ENCODE measurements around the gene MSRB3. TPM values are rescaled to one million over a fixed set of nuclear protein-coding genes. Genes with fewer than 3 reads are reported as not detected.

MSRB3 gene
- total and polyA plus RNA-seq, 2 experiments from 2014 or later, result 16.9 to 19.2 TPM

DNA sequence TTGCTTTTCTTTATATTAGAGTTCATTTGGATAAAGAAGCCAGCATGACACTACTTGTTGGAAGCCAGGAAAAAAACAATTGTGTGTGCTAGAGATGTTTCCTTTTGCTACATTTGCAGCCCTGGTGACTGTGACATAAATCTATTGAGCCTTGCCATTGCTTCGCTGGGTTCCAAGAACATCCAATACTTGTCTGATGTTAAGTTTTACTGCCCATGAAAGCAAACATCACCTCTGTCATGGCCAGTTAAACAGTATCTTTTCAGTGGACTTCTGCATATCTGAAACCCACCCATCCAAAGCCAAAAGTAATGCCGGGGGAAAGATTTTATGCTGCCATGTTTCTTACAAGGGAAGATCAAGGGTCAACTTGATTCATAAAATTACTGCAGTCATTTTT, 184.0 kb downstream of the MSRB3 start:
- Histone ChIP-seq H3K4me3 (no peak overlapping the region), H3K4me1 (ENCODE audit: insufficient read depth) (peaks cover 23% of the 10 kb centered on the region), H3K9me3 (ENCODE audit: low read depth) (no peaks in the 10 kb centered on the region), H3K4me2 (no peak overlapping the region), H3K27me3 (no peaks in the 10 kb centered on the region), H3K79me2 (no peaks in the 10 kb centered on the region), H3K9me2 (replicated peaks; ENCODE audit: insufficient read depth) (no peaks in the 10 kb centered on the region), H3K36me3 (replicated peaks; ENCODE audit: insufficient read depth, low read depth) (no peaks in the 10 kb centered on the region), H2AFZ (no peak overlapping the region), H3K27ac (no peak overlapping the region), H4K20me1 (ENCODE audit: insufficient read depth, poor library complexity, severe bottlenecking) (no peaks in the 10 kb centered on the region)
- 83% methylated on average over 2 of the region's 2 CpGs for WGBS (ENCODE audit: low lambda C conversion rate, missing lambda C conversion rate)
- TF ChIP-seq EZH2 (IDR thresholded peaks at IDR 0.05; ENCODE audit: borderline replicate concordance) (no peak), EZH2phosphoT487 (IDR thresholded peaks at IDR 0.05; ENCODE audit: low read depth, severe bottlenecking, unreplicated experiment) (no peak)
- TF ChIP-seq, protein P1, sequence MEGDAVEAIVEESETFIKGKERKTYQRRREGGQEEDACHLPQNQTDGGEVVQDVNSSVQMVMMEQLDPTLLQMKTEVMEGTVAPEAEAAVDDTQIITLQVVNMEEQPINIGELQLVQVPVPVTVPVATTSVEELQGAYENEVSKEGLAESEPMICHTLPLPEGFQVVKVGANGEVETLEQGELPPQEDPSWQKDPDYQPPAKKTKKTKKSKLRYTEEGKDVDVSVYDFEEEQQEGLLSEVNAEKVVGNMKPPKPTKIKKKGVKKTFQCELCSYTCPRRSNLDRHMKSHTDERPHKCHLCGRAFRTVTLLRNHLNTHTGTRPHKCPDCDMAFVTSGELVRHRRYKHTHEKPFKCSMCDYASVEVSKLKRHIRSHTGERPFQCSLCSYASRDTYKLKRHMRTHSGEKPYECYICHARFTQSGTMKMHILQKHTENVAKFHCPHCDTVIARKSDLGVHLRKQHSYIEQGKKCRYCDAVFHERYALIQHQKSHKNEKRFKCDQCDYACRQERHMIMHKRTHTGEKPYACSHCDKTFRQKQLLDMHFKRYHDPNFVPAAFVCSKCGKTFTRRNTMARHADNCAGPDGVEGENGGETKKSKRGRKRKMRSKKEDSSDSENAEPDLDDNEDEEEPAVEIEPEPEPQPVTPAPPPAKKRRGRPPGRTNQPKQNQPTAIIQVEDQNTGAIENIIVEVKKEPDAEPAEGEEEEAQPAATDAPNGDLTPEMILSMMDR (IDR thresholded peaks at IDR 0.05; ENCODE audit: poor library complexity), result no peak
- DNase-seq (ENCODE audit: low spot score), result no peak

DNA sequence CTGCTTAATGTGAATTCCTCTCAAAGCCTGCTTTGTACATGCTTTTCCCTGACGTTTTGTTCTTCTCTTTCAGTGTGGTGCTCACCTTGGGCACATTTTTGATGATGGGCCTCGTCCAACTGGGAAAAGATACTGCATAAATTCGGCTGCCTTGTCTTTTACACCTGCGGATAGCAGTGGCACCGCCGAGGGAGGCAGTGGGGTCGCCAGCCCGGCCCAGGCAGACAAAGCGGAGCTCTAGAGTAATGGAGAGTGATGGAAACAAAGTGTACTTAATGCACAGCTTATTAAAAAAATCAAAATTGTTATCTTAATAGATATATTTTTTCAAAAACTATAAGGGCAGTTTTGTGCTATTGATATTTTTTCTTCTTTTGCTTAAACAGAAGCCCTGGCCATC, 184.6 kb downstream of the MSRB3 start:
- no peak overlapping the region for H2AFZ ChIP-seq
- H3K36me3 ChIP-seq (replicated peaks; ENCODE audit: insufficient read depth, low read depth), result no peaks in the 10 kb centered on the region
- 92% methylated on average over 9 of the region's 9 CpGs for WGBS (ENCODE audit: low lambda C conversion rate, missing lambda C conversion rate)
- H3K4me1 ChIP-seq (ENCODE audit: insufficient read depth), result peaks cover 23% of the 10 kb centered on the region
- H4K20me1 ChIP-seq (ENCODE audit: insufficient read depth, poor library complexity, severe bottlenecking), result no peaks in the 10 kb centered on the region
- no peaks in the 10 kb centered on the region for H3K27me3 ChIP-seq
- no peak overlapping the region for H3K4me3 ChIP-seq
- TF ChIP-seq, protein P1 (IDR thresholded peaks at IDR 0.05; ENCODE audit: poor library complexity), result no peak
- TF ChIP-seq EZH2 (IDR thresholded peaks at IDR 0.05; ENCODE audit: borderline replicate concordance) (no peak), EZH2phosphoT487 (IDR thresholded peaks at IDR 0.05; ENCODE audit: low read depth, severe bottlenecking, unreplicated experiment) (no peak)
- no peaks in the 10 kb centered on the region for H3K9me2 ChIP-seq (replicated peaks; ENCODE audit: insufficient read depth)
- H3K4me2 ChIP-seq, result no peak overlapping the region
- DNase-seq (ENCODE audit: low spot score), result no peak
- H3K79me2 ChIP-seq, result no peaks in the 10 kb centered on the region
- no peak overlapping the region for H3K27ac ChIP-seq
- no peaks in the 10 kb centered on the region for H3K9me3 ChIP-seq (ENCODE audit: low read depth)

DNA sequence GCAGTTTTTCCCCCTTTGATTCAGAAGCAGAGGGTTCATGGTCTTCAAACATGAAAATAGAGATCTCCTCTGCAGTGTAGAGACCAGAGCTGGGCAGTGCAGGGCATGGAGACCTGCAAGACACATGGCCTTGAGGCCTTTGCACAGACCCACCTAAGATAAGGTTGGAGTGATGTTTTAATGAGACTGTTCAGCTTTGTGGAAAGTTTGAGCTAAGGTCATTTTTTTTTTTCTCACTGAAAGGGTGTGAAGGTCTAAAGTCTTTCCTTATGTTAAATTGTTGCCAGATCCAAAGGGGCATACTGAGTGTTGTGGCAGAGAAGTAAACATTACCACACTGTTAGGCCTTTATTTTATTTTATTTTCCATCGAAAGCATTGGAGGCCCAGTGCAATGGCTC, 185.1 kb downstream of the MSRB3 start:
- no peaks in the 10 kb centered on the region for H3K36me3 ChIP-seq (replicated peaks; ENCODE audit: insufficient read depth, low read depth)
- H3K27me3 ChIP-seq, result no peaks in the 10 kb centered on the region
- H3K9me2 ChIP-seq (replicated peaks; ENCODE audit: insufficient read depth), result no peaks in the 10 kb centered on the region
- H4K20me1 ChIP-seq (ENCODE audit: insufficient read depth, poor library complexity, severe bottlenecking), result no peaks in the 10 kb centered on the region
- no peak overlapping the region for H3K4me3 ChIP-seq
- H3K4me1 ChIP-seq (ENCODE audit: insufficient read depth), result peaks cover 23% of the 10 kb centered on the region
- no peaks in the 10 kb centered on the region for H3K9me3 ChIP-seq (ENCODE audit: low read depth)
- no peak overlapping the region for H2AFZ ChIP-seq
- no peak overlapping the region for H3K4me2 ChIP-seq
- WGBS (ENCODE audit: low lambda C conversion rate, missing lambda C conversion rate), result 94% methylated on average over 1 of the region's 1 CpG
- DNase-seq (ENCODE audit: low spot score), result no peak
- no peaks in the 10 kb centered on the region for H3K79me2 ChIP-seq
- H3K27ac ChIP-seq, result no peak overlapping the region
- TF ChIP-seq EZH2 (IDR thresholded peaks at IDR 0.05; ENCODE audit: borderline replicate concordance), result no peak
- no peak for TF ChIP-seq EZH2phosphoT487 (IDR thresholded peaks at IDR 0.05; ENCODE audit: low read depth, severe bottlenecking, unreplicated experiment)
- TF ChIP-seq, protein P1 (IDR thresholded peaks at IDR 0.05; ENCODE audit: poor library complexity), result no peak

DNA sequence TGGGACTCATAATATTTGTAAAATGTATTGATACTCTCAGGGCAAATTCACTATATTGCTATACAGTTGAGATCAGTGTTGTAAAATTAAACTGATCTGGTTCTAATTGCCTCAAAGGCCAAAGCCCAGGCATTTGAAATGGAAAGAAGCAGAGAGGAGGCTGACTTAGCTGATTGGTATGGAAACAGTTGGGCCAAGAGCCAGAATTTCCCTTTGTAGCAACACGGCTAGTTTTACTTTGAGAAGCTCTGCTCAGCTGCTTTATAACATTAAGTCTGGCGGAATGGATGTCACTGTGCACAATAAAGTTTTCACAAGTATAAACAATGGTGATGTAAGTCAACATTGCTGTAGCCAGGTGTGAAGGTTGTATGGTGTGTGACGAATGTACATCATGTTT, 186.4 kb downstream of the MSRB3 start:
- no peak for TF ChIP-seq EZH2 (IDR thresholded peaks at IDR 0.05; ENCODE audit: borderline replicate concordance)
- TF ChIP-seq, protein P1 (IDR thresholded peaks at IDR 0.05; ENCODE audit: poor library complexity), result no peak
- WGBS (ENCODE audit: low lambda C conversion rate, missing lambda C conversion rate), result 43% methylated on average over 3 of the region's 3 CpGs
- Histone ChIP-seq H3K9me3 (ENCODE audit: low read depth) (no peaks in the 10 kb centered on the region), H3K4me1 (ENCODE audit: insufficient read depth) (peaks cover 23% of the 10 kb centered on the region), H3K36me3 (replicated peaks; ENCODE audit: insufficient read depth, low read depth) (no peaks in the 10 kb centered on the region), H3K9me2 (replicated peaks; ENCODE audit: insufficient read depth) (no peaks in the 10 kb centered on the region), H3K27me3 (no peaks in the 10 kb centered on the region), H4K20me1 (ENCODE audit: insufficient read depth, poor library complexity, severe bottlenecking) (no peaks in the 10 kb centered on the region), H3K4me2 (peak overlapping the region; percentile 9), H3K27ac (peak overlapping the region; percentile 64), H2AFZ (no peak overlapping the region), H3K79me2 (no peaks in the 10 kb centered on the region), H3K4me3 (no peak overlapping the region)
- DNase-seq (ENCODE audit: low spot score), result peak; percentile 69

Measured in hepatocyte (in vitro differentiated cells).